ENCODE measurements around the gene MUC2.

DNA sequence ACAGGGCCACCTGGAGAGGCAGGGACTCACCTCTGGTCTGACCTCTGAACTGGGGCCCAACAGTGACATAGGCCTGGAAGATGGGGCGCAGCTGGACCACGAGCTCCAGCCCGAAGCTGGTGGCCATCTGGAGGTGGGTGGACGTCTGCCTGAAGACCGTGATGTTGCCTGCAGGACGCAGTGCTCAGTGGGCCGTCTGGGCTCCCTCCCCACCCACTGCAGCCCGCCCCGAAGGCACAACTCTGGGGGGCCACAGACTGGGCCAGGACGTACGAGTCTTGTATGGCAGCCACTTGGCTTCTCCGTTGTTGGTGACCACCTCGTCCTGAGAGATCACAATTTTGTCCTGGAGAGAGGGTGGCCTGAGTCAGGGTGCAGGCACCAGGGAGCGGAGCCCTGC lies 46.1 kb upstream of the MUC2 start:
- TF ChIP-seq POLR2A (conservative IDR thresholded peaks at IDR 0.05) (no peak), MCM5 (IDR thresholded peaks at IDR 0.05; ENCODE audit: low read depth) (no peak), ETS1 (conservative IDR thresholded peaks at IDR 0.05; ENCODE audit: control insufficient read depth, low read depth, low read length) (no peak), YY1 (IDR thresholded peaks at IDR 0.05; ENCODE audit: borderline replicate concordance in 1 of 3, control insufficient read depth in 1 of 3, extremely low read depth in 1 of 3, insufficient read depth in 3 of 3, insufficient read length in 1 of 3, insufficient replicate concordance in 2 of 3, low read depth in 1 of 3, low read length in 2 of 3) (no peak), HNRNPUL1 (IDR thresholded peaks at IDR 0.05; ENCODE audit: low read length) (no peak), CHCHD3 (CRISPR knock-in tag; IDR thresholded peaks at IDR 0.05) (no peak), ZNF121 (CRISPR knock-in tag; conservative IDR thresholded peaks at IDR 0.05) (no peak), EZH2 (IDR thresholded peaks at IDR 0.05; ENCODE audit: borderline replicate concordance, low read depth, low read length) (no peak), HMG20B (CRISPR knock-in tag; IDR thresholded peaks at IDR 0.05) (no peak)
- TF ChIP-seq, protein P1, sequence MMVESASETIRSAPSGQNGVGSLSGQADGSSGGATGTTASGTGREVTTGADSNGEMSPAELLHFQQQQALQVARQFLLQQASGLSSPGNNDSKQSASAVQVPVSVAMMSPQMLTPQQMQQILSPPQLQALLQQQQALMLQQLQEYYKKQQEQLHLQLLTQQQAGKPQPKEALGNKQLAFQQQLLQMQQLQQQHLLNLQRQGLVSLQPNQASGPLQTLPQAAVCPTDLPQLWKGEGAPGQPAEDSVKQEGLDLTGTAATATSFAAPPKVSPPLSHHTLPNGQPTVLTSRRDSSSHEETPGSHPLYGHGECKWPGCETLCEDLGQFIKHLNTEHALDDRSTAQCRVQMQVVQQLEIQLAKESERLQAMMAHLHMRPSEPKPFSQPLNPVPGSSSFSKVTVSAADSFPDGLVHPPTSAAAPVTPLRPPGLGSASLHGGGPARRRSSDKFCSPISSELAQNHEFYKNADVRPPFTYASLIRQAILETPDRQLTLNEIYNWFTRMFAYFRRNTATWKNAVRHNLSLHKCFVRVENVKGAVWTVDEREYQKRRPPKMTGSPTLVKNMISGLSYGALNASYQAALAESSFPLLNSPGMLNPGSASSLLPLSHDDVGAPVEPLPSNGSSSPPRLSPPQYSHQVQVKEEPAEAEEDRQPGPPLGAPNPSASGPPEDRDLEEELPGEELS (CRISPR knock-in tag; IDR thresholded peaks at IDR 0.05; ENCODE audit: borderline replicate concordance) = no peak
